SIG-M5 (cell line): Measurements from ENCODE around the gene SEBOX.

ENCODE experiments used
- DNase-seq: peaks from one replicate; lab custom pipeline; 2025; lab: John Stamatoyannopoulos, UW

SEBOX gene

GRCh38 chr17:28368915-28369683 lies 4.1 kb upstream of the SEBOX start:
- no peak for DNase-seq

GRCh38 chr17:28368306-28368831 lies 3.4 kb upstream of the SEBOX start:
- DNase-seq = no peak

DNA sequence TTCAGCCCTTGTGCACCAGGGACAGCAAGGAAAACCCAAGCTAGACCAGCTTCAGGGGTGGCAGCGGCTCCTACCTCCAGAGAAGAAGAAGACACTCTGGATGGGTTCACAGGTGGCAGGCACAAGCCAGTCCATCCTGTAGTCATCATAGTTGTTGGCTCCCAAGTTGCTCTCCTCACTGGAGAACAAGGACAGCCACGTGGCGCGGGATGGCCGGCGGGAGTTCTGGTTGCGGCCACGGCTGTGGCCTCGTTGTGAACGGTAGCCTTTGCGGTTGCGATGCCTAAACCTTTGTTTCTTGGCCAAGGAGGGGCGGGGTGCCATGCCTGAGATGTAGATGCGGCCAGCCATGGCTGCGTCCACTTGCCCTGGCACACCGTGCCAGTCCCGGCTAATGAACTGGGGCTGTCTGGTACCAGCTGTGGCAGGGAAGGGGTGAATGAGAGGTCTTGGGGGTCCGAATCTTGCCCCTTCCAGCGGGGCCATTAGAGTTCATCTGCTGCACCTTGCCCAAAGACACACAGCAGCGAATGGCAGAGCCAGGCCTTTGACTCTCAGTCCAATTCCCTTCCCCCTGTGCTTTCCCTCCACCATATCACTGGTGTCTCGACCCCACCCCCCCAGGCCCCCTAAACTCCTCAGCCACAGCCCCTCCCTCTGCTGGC lies 2.8 kb upstream of the SEBOX start:
- DNase-seq = no peak

DNA sequence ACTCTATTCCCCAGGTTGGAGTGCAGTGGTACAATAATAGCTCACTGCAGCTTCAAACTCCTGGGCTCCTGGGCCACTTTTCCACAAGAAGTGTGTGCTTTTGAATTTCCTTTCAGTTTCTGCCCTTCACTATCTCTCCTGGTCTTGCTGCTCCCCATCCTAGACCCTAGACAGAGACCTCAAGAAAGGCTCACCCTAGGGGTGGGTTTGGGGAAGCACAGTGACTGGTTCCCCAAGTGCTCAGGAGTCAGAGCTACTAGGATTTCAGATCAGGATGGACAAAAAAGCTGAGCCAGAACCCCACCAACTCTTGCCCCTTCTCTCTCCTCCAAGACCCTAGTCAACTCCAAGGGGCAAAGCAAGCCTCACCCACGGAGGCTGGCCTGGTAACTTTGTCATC lies 1.6 kb upstream of the SEBOX start:
- DNase-seq = no peak

DNA sequence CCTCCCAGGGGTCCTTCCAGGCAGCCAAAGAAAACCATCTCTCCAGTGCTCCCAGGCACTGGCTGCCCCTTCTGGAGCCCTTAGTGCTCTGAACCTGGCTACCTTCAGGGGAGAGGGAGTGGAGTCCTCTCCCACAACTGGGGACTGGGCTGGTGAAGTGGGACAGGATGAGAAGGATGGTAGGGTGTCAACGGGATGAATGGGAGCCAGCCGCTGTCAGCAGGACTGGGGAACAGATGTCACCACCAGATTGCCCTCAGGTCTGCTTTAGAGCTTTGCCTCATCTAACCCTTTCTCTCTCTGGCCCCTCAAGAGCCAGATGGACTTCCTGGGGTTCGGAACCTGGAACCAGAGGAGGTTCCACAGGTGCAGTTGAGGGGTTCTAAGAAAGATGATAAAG lies 488 bp upstream of the SEBOX start:
- no peak for DNase-seq

GRCh38 chr17:28363776-28364650 lies 986 bp downstream of the SEBOX start:
- no peak for DNase-seq

DNA sequence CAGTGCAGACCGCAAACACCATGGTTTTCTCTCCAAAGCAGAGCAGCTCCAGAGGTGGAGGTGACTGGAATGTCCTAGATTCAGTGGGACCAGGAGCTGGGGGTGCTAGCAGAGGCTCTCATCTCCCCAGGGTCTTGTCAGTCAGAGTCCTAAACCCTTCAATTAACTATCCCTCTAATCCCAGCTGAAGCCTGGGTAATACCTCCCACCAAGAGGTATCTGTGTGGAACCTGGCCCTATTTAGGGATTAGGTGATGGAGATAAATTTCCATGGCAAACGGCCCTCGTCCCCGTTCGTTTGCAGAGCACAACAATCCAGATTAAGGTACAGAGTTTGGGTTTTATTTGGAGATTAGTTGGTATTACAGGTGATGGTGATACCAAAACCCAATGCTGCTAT lies 1.8 kb downstream of the SEBOX start:
- DNase-seq = no peak

GRCh38 chr17:28357901-28358197 lies 7.2 kb downstream of the SEBOX start:
- DNase-seq = no peak

GRCh38 chr17:28357061-28357900 lies 7.7 kb downstream of the SEBOX start, which contains the start of gene POLDIP2:
TSS of gene POLDIP2 (minus strand) at chr17:28357527. CDS start at chr17:28357448, 79 bp downstream.
- peak; percentile 72 for DNase-seq

DNA sequence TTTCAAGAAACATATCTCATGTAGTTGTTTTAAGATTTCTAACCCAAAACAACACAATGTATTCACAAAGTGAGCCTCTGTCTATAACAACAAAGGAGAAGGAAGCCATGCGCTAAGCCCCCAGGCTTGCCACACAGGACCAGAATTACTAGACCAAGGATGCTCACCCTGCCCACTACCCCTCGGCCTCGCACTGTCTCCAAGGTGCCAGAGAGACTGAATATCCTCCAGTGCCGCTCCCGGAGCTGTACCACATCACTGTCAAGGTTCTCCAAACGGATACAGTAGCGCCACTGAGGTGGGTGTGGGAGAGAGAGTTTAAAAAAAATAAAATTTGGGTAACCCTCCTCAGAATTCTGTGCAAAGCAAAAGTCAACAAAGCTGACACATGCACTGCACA lies 14.7 kb downstream of the SEBOX start:
- no peak for DNase-seq

DNA sequence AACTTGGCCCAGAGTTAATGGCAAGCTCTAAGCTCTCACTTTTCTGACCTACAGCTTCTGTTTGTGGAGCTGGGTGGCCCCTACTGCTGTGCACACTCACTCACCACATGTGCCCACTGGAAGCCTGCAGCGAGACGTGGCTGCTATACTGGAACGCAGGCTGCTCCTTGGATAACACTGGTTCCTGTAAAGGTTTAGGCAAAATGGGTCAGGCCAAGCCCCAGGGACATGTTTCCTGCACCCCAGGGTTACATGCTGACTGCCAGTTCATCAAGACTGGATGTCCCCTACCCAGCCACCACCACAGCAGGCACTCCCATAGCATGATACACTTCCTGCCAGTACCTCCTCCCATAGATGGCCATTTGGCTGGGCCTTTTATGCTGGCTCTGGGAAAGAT lies 16.0 kb downstream of the SEBOX start:
- DNase-seq = no peak

- no peak for DNase-seq
Observed at GRCh38 chr17:28347261-28347891, 17.6 kb downstream of the SEBOX start.

DNA sequence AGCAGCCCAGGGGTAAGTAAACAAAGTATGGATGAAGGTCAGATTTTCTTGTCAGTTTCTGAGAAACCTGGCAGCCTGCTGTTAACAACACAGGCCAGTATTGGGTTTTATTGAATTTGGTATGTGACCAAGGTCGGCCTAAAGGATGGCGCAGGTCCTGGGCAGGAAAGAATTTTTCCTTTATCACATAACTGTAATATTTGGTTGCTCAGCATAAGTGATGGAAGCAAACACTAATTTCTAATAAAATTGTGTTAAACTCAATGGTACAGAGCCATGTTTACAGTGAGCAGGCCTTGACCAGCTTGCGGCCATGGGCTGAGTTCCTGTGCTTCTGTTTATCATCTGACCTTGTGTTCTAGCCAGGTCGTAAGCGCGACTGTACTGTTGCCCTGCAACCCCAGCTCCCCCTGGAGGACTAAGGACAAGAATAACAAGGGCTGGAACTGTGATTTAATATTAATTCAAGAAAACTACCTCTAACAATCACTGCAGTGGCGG lies 18.2 kb downstream of the SEBOX start:
- no peak for DNase-seq

- no peak for DNase-seq
Observed at GRCh38 chr17:28346199-28346580, 18.8 kb downstream of the SEBOX start.

DNA sequence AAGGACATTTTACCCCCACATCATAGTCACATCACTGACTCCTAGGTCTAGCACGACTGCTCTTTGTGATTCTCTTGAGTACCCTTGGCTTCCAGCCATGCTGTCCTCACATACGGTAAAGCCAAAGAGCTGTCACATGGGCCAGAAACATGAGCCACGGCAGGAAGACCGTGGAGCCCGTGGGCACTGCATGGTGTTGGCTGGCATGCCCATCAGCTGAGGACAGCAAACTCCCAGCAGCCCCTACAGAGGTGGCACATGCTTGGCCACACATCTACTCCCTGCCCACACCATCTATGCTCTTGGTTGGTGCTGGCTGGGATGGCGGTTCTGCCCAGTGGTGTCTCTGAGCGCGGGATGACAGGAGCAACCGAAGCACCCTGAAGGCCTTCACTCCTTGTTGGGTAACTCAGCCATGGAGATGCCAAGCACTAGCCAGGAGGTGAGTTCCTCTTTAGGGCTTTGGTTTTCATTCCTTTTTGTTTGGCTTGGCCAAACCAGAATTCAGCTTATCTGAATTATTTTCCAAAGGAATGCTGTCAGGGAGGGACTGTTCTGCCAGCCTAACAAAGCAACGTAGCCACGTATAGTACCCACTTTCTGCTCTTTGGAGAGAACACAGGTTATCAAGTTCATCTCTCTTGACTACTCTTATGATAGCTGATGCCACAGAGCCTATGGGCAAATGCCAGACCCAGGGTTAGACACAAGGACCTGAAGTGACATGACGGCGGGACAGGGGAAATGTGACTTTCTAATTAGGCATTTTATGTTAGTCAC lies 19.4 kb downstream of the SEBOX start:
- no peak for DNase-seq

GRCh38 chr17:28344435-28344901 lies 20.5 kb downstream of the SEBOX start:
- no peak for DNase-seq

DNA sequence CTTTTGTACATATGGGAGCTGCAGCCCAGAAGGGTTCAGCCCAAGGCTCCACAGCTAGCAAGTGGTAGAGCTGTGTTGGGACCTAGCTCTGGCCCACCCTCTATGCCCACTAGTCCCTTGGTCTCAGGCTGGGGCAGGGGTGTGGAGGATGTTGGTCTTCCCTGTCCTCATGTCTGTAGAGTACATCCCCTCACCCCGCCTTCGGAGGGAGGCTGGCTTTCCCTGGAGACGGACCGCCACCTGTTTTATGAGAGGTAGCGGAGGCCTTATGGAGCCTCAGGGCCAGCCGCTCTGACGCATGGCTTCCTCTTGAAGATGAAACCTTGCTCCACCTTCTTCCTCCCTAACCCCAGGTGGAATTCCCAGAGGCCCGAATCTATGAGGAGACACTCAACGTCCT lies 21.0 kb downstream of the SEBOX start:
- no peak for DNase-seq

DNA sequence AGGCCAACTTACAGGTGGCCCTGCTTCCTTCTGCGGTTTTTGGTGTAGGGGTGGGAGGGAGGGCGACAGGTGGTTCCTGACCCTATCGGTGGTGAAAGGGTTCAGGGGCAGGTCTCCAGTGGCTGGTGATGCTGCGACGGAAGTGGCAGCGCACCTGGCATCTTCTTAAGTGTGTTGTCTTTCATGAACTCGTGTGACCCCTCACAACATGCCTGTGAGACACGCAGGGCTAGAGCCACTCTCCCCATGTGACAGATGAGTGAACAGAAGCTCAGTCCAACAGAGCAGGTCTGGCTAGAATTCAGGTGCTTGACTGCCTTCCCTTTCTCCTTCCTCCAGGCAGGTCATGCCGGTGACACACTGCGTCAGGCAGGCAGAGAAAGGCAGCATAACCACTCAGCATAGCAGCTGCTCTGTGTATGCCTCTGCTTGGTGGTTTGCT lies 21.5 kb downstream of the SEBOX start:
- DNase-seq = no peak

GRCh38 chr17:28342313-28342712 lies 22.7 kb downstream of the SEBOX start:
- DNase-seq = no peak

GRCh38 chr17:28341516-28341915 lies 23.5 kb downstream of the SEBOX start:
- no peak for DNase-seq
